NCI-H2081 treated with DMSO at 0.1 percent for 48 hours (cell line): ENCODE results near the gene TSR3.
"Not testable (repeated sequence)": the region's sequence is repeated elsewhere in the genome, so short reads cannot be mapped to it uniquely, and the experiment has no call there.

Experiments
- DNase-seq: peaks from one replicate; lab custom pipeline; 2025; lab: John Stamatoyannopoulos, UW

Gene TSR3

GRCh38 chr16:1337486-1337885 is 14.2 kb downstream of the TSR3 start:
- no peak for DNase-seq

- DNase-seq = no peak
Observed at GRCh38 chr16:1336619-1337018, 15.1 kb downstream of the TSR3 start.

- no peak for DNase-seq
Observed at GRCh38 chr16:1335996-1336395, 15.7 kb downstream of the TSR3 start.

GRCh38 chr16:1335211-1335971 is 16.3 kb downstream of the TSR3 start:
- DNase-seq = no peak

- DNase-seq = no peak
Observed at GRCh38 chr16:1334739-1335138, 16.9 kb downstream of the TSR3 start.

- no peak for DNase-seq
Observed at GRCh38 chr16:1333854-1334700, 17.6 kb downstream of the TSR3 start.

GRCh38 chr16:1333149-1333812 is 18.4 kb downstream of the TSR3 start, which contains the start of gene BAIAP3:
TSS of gene BAIAP3 (plus strand) at chr16:1333645. CDS start at chr16:1338550, 4,905 bp downstream.
- no peak for DNase-seq

- DNase-seq = no peak
Observed at GRCh38 chr16:1332618-1333148, 19.0 kb downstream of the TSR3 start.

- no peak for DNase-seq
Observed at GRCh38 chr16:1331712-1332617, 19.7 kb downstream of the TSR3 start.

- DNase-seq = no peak
Observed at GRCh38 chr16:1330931-1331711, 20.6 kb downstream of the TSR3 start.

- DNase-seq = no peak
Observed at GRCh38 chr16:1330260-1330914, 21.3 kb downstream of the TSR3 start.

- DNase-seq = not testable (repeated sequence)
Observed at GRCh38 chr16:1328961-1329360, 22.7 kb downstream of the TSR3 start.

GRCh38 chr16:1328136-1328535 is 23.5 kb downstream of the TSR3 start:
- not testable (repeated sequence) for DNase-seq

GRCh38 chr16:1327619-1327947 is 24.1 kb downstream of the TSR3 start:
- DNase-seq = no peak

- DNase-seq = no peak
Observed at GRCh38 chr16:1326946-1327618, 24.6 kb downstream of the TSR3 start.

- no peak for DNase-seq
Observed at GRCh38 chr16:1326391-1326790, 25.3 kb downstream of the TSR3 start.

- no peak for DNase-seq
Observed at GRCh38 chr16:1325673-1326371, 25.9 kb downstream of the TSR3 start.

GRCh38 chr16:1325261-1325660 is 26.4 kb downstream of the TSR3 start:
- no peak for DNase-seq

- DNase-seq = no peak
Observed at GRCh38 chr16:1324286-1324826, 27.3 kb downstream of the TSR3 start.
